OCI-LY1 (cell line): ENCODE results near the gene MICOS13.

Source experiments
- CTCF ChIP-seq: fragments of 200-600 bp; sonication (generic), shearing (Covaris generic); IDR thresholded peaks from 2 replicates; pipeline ENCODE4 v1.5.1; 2017; ENCODE audit warnings: mild to moderate bottlenecking, antibody characterized with exemption, low read length, moderate library complexity, mixed read lengths
- EZH2 ChIP-seq: fragments of 200-600 bp; sonication (generic), shearing (Covaris generic); IDR thresholded peaks from 2 replicates; pipeline ENCODE4 v1.8.0; 2017; ENCODE audit warnings: borderline replicate concordance, mixed run types, mild to moderate bottlenecking, antibody characterized with exemption, low read length, moderate library complexity, mixed read lengths

- no peak for TF ChIP-seq CTCF
- no peak for TF ChIP-seq EZH2
These were observed 51.3 kb downstream of the MICOS13 start for GRCh38 chr19:5628919-5629481.
